Measurements from ENCODE around the gene VCX3B.

GRCh38 chrX:8484360-8484949, 19.8 kb downstream of the VCX3B start:
- TF ChIP-seq CTCF (IDR thresholded peaks at IDR 0.05; ENCODE audit: low read depth, low read length) (no peak), MAX (IDR thresholded peaks at IDR 0.05; ENCODE audit: low read depth, low read length) (no peak)

All from NB4 (cell line).